DMS153 (cell line): ENCODE data around the gene MGMT.

Source experiments
- DNase-seq: peaks from one replicate; lab custom pipeline; 2025; lab: John Stamatoyannopoulos, UW

The MGMT gene

GRCh38 chr10:129624526-129624925 is 157.5 kb downstream of the MGMT start:
- DNase-seq: no peak

- no peak for DNase-seq
Measured at GRCh38 chr10:129626309-129626708, 159.3 kb downstream of the MGMT start.

- no peak for DNase-seq
Measured at GRCh38 chr10:129626796-129627435, 159.9 kb downstream of the MGMT start.

- no peak for DNase-seq
Measured at GRCh38 chr10:129627442-129627841, 160.4 kb downstream of the MGMT start.

GRCh38 chr10:129628823-129629222 is 161.8 kb downstream of the MGMT start:
- no peak for DNase-seq

GRCh38 chr10:129629911-129630310 is 162.9 kb downstream of the MGMT start:
- no peak for DNase-seq

- DNase-seq: no peak
Measured at GRCh38 chr10:129631006-129631405, 164.0 kb downstream of the MGMT start.

- DNase-seq: no peak
Measured at GRCh38 chr10:129631870-129632623, 165.0 kb downstream of the MGMT start.

GRCh38 chr10:129637010-129637409 is 170.0 kb downstream of the MGMT start:
- no peak for DNase-seq

- no peak for DNase-seq
Measured at GRCh38 chr10:129637846-129638245, 170.8 kb downstream of the MGMT start.

GRCh38 chr10:129641351-129641750 is 174.3 kb downstream of the MGMT start:
- no peak for DNase-seq

- DNase-seq: no peak
Measured at GRCh38 chr10:129641982-129642381, 174.9 kb downstream of the MGMT start.

GRCh38 chr10:129642427-129642826 is 175.4 kb downstream of the MGMT start:
- no peak for DNase-seq

- DNase-seq: no peak
Measured at GRCh38 chr10:129643266-129643665, 176.2 kb downstream of the MGMT start.

- no peak for DNase-seq
Measured at GRCh38 chr10:129645487-129645886, 178.4 kb downstream of the MGMT start.

GRCh38 chr10:129646973-129647372 is 179.9 kb downstream of the MGMT start:
- DNase-seq: no peak

- no peak for DNase-seq
Measured at GRCh38 chr10:129647590-129647989, 180.5 kb downstream of the MGMT start.

GRCh38 chr10:129648856-129649255 is 181.8 kb downstream of the MGMT start:
- DNase-seq: no peak

- no peak for DNase-seq
Measured at GRCh38 chr10:129652021-129652420, 185.0 kb downstream of the MGMT start.

GRCh38 chr10:129652521-129653201 is 185.6 kb downstream of the MGMT start:
- no peak for DNase-seq

GRCh38 chr10:129653428-129653827 is 186.4 kb downstream of the MGMT start:
- DNase-seq: no peak

GRCh38 chr10:129653861-129654260 is 186.8 kb downstream of the MGMT start:
- DNase-seq: no peak

GRCh38 chr10:129654461-129654860 is 187.4 kb downstream of the MGMT start:
- DNase-seq: no peak
